ENCODE measurements around the gene WBP2NL. TPM values are rescaled to one million over a fixed set of nuclear protein-coding genes. Genes with fewer than 3 reads are reported as not detected.

Gene WBP2NL
- total and polyA plus RNA-seq, 5 donors from 2014 or later = 0.46 to 2.9 (median 0.73) TPM

- Mint-ChIP-seq H3K4me1 (peaks cover 0 to 24% (median 17%) of the 10 kb centered on the region in 4 donors), H3K4me3 (no peak overlapping the region)
Observed at GRCh38 chr22:41995211-41995610, 3.4 kb upstream of the WBP2NL start.

GRCh38 chr22:41996826-41997225 is 1.8 kb upstream of the WBP2NL start:
- no peak overlapping the region for H3K4me3 ChIP-seq (ENCODE audit: low read depth, low read length)
- Mint-ChIP-seq H3K27ac (no peak overlapping the region), H3K9me3 (peaks cover 0 to 2% (median 0%) of the 10 kb centered on the region in 7 donors), H3K27me3 (peaks cover 4% of the 10 kb centered on the region), H3K4me1 (peaks cover 0 to 31% (median 24%) of the 10 kb centered on the region in 4 donors), H3K4me3 (no peak overlapping the region), H3K36me3 (peaks cover 9% of the 10 kb centered on the region)
- peaks cover 16% of the 10 kb centered on the region for H3K4me1 ChIP-seq (ENCODE audit: control insufficient read depth, insufficient read depth, low read length, poor library complexity, severe bottlenecking)
- DNase-seq (no peak), ATAC-seq (ENCODE audit: low read depth in 2 of 2) (no peak)
- no peak overlapping the region for H3K27ac ChIP-seq (ENCODE audit: insufficient read depth, low read length, poor library complexity, severe bottlenecking)
- H3K36me3 ChIP-seq (ENCODE audit: control insufficient read depth, insufficient read depth, low read length) = peaks cover 4% of the 10 kb centered on the region
- no peaks in the 10 kb centered on the region for H3K9me3 ChIP-seq (ENCODE audit: control insufficient read depth in 2 of 2, low read length in 2 of 2)
- no peaks in the 10 kb centered on the region for H3K27me3 ChIP-seq (ENCODE audit: control insufficient read depth, insufficient read depth, low read length)

More at GRCh38 chr22:41995211-41995610, 3.4 kb upstream of the WBP2NL start:
- H3K36me3 ChIP-seq (ENCODE audit: control insufficient read depth, insufficient read depth, low read length) = no peaks in the 10 kb centered on the region
- peaks cover 3% of the 10 kb centered on the region for H3K36me3 Mint-ChIP-seq
- peaks cover 2% of the 10 kb centered on the region for H3K27me3 Mint-ChIP-seq
- H3K27ac ChIP-seq (ENCODE audit: insufficient read depth, low read length, poor library complexity, severe bottlenecking) = no peak overlapping the region
- DNase-seq (no peak), ATAC-seq (ENCODE audit: low read depth in 2 of 2) (no peak)
- peaks cover 0 to 2% (median 0%) of the 10 kb centered on the region in 7 donors for H3K9me3 Mint-ChIP-seq
- no peak overlapping the region for H3K4me3 ChIP-seq (ENCODE audit: low read depth, low read length)
- H3K4me1 ChIP-seq (ENCODE audit: control insufficient read depth, insufficient read depth, low read length, poor library complexity, severe bottlenecking) = peaks cover 16% of the 10 kb centered on the region
- no peaks in the 10 kb centered on the region for H3K27me3 ChIP-seq (ENCODE audit: control insufficient read depth, insufficient read depth, low read length)
- no peaks in the 10 kb centered on the region for H3K9me3 ChIP-seq (ENCODE audit: control insufficient read depth in 2 of 2, low read length in 2 of 2)
- H3K27ac Mint-ChIP-seq = peak overlapping the region in 2 of 3 donors; percentile 57 to 67

- Histone ChIP-seq H3K27me3 (ENCODE audit: control insufficient read depth, insufficient read depth, low read length) (no peaks in the 10 kb centered on the region), H3K9me3 (ENCODE audit: control insufficient read depth in 2 of 2, low read length in 2 of 2) (no peaks in the 10 kb centered on the region), H3K27ac (ENCODE audit: insufficient read depth, low read length, poor library complexity, severe bottlenecking) (no peak overlapping the region), H3K36me3 (ENCODE audit: control insufficient read depth, insufficient read depth, low read length) (peaks cover 4% of the 10 kb centered on the region), H3K4me1 (ENCODE audit: control insufficient read depth, insufficient read depth, low read length, poor library complexity, severe bottlenecking) (peaks cover 16% of the 10 kb centered on the region), H3K4me3 (ENCODE audit: low read depth, low read length) (no peak overlapping the region)
- peaks cover 0 to 34% (median 24%) of the 10 kb centered on the region in 4 donors for H3K4me1 Mint-ChIP-seq
- DNase-seq (no peak), ATAC-seq (ENCODE audit: low read depth in 2 of 2) (no peak)
- H3K27me3 Mint-ChIP-seq = peaks cover 4% of the 10 kb centered on the region
- peak overlapping the region in 1 of 3 donors; percentile 93 for H3K27ac Mint-ChIP-seq
- peak overlapping the region; percentile 47 to 97 (median 83) for H3K4me3 Mint-ChIP-seq
- H3K36me3 Mint-ChIP-seq = peaks cover 9% of the 10 kb centered on the region
- peaks cover 0 to 3% (median 1%) of the 10 kb centered on the region in 7 donors for H3K9me3 Mint-ChIP-seq
Observed at GRCh38 chr22:42000466-42000865, 1.9 kb downstream of the WBP2NL start.

GRCh38 chr22:42001121-42001520 is 2.5 kb downstream of the WBP2NL start:
- Histone ChIP-seq H3K27ac (ENCODE audit: insufficient read depth, low read length, poor library complexity, severe bottlenecking) (no peak overlapping the region), H3K36me3 (ENCODE audit: control insufficient read depth, insufficient read depth, low read length) (peaks cover 4% of the 10 kb centered on the region), H3K9me3 (ENCODE audit: control insufficient read depth in 2 of 2, low read length in 2 of 2) (no peaks in the 10 kb centered on the region), H3K4me1 (ENCODE audit: control insufficient read depth, insufficient read depth, low read length, poor library complexity, severe bottlenecking) (peaks cover 16% of the 10 kb centered on the region), H3K4me3 (ENCODE audit: low read depth, low read length) (no peak overlapping the region), H3K27me3 (ENCODE audit: control insufficient read depth, insufficient read depth, low read length) (no peaks in the 10 kb centered on the region)
- H3K36me3 Mint-ChIP-seq = peaks cover 9% of the 10 kb centered on the region
- no peak for ATAC-seq (ENCODE audit: low read depth in 2 of 2)
- peaks cover 4% of the 10 kb centered on the region for H3K27me3 Mint-ChIP-seq
- H3K4me3 Mint-ChIP-seq = peak overlapping the region in 1 of 4 donors; percentile 47
- peaks cover 0 to 34% (median 24%) of the 10 kb centered on the region in 4 donors for H3K4me1 Mint-ChIP-seq
- H3K27ac Mint-ChIP-seq = no peak overlapping the region
- peaks cover 0 to 5% (median 1%) of the 10 kb centered on the region in 7 donors for H3K9me3 Mint-ChIP-seq
- no peak for DNase-seq

GRCh38 chr22:42001706-42002105 is 3.1 kb downstream of the WBP2NL start:
- Histone ChIP-seq H3K36me3 (ENCODE audit: control insufficient read depth, insufficient read depth, low read length) (peaks cover 4% of the 10 kb centered on the region), H3K9me3 (ENCODE audit: control insufficient read depth in 2 of 2, low read length in 2 of 2) (no peaks in the 10 kb centered on the region), H3K4me1 (ENCODE audit: control insufficient read depth, insufficient read depth, low read length, poor library complexity, severe bottlenecking) (peaks cover 16% of the 10 kb centered on the region), H3K4me3 (ENCODE audit: low read depth, low read length) (no peak overlapping the region), H3K27ac (ENCODE audit: insufficient read depth, low read length, poor library complexity, severe bottlenecking) (no peak overlapping the region), H3K27me3 (ENCODE audit: control insufficient read depth, insufficient read depth, low read length) (no peaks in the 10 kb centered on the region)
- Mint-ChIP-seq H3K9me3 (peaks cover 0 to 5% (median 1%) of the 10 kb centered on the region in 7 donors), H3K27ac (no peak overlapping the region), H3K27me3 (peaks cover 4% of the 10 kb centered on the region), H3K36me3 (peaks cover 9% of the 10 kb centered on the region), H3K4me1 (peaks cover 0 to 34% (median 24%) of the 10 kb centered on the region in 4 donors), H3K4me3 (peak overlapping the region in 2 of 4 donors; percentile 38 to 71)
- no peak for ATAC-seq (ENCODE audit: low read depth in 2 of 2)
- no peak for DNase-seq

GRCh38 chr22:42007922-42008321 is 9.3 kb downstream of the WBP2NL start:
- Histone ChIP-seq H3K4me3 (ENCODE audit: low read depth, low read length) (no peak overlapping the region), H3K4me1 (ENCODE audit: control insufficient read depth, insufficient read depth, low read length, poor library complexity, severe bottlenecking) (no peaks in the 10 kb centered on the region), H3K27ac (ENCODE audit: insufficient read depth, low read length, poor library complexity, severe bottlenecking) (no peak overlapping the region), H3K36me3 (ENCODE audit: control insufficient read depth, insufficient read depth, low read length) (no peaks in the 10 kb centered on the region), H3K9me3 (ENCODE audit: control insufficient read depth in 2 of 2, low read length in 2 of 2) (peaks cover 10 to 16% of the 10 kb centered on the region in 2 experiments), H3K27me3 (ENCODE audit: control insufficient read depth, insufficient read depth, low read length) (no peaks in the 10 kb centered on the region)
- Mint-ChIP-seq H3K9me3 (peaks cover 0 to 15% (median 10%) of the 10 kb centered on the region in 7 donors), H3K36me3 (no peaks in the 10 kb centered on the region), H3K4me3 (no peak overlapping the region), H3K4me1 (no peaks in the 10 kb centered on the region), H3K27me3 (no peaks in the 10 kb centered on the region), H3K27ac (no peak overlapping the region)
- DNase-seq (no peak), ATAC-seq (ENCODE audit: low read depth in 2 of 2) (no peak)

- no peaks in the 10 kb centered on the region for H3K4me1 ChIP-seq (ENCODE audit: control insufficient read depth, insufficient read depth, low read length, poor library complexity, severe bottlenecking)
- no peaks in the 10 kb centered on the region for H3K36me3 Mint-ChIP-seq
- peaks cover 0 to 15% (median 9%) of the 10 kb centered on the region in 7 donors for H3K9me3 Mint-ChIP-seq
- H3K4me3 ChIP-seq (ENCODE audit: low read depth, low read length) = no peak overlapping the region
- peaks cover 13% of the 10 kb centered on the region for H3K27me3 Mint-ChIP-seq
- H3K27ac Mint-ChIP-seq = no peak overlapping the region
- H3K27ac ChIP-seq (ENCODE audit: insufficient read depth, low read length, poor library complexity, severe bottlenecking) = no peak overlapping the region
- no peak for ATAC-seq (ENCODE audit: low read depth in 2 of 2)
- H3K4me1 Mint-ChIP-seq = no peaks in the 10 kb centered on the region
- no peak overlapping the region for H3K4me3 Mint-ChIP-seq
- no peaks in the 10 kb centered on the region for H3K27me3 ChIP-seq (ENCODE audit: control insufficient read depth, insufficient read depth, low read length)
- no peak for DNase-seq
- H3K36me3 ChIP-seq (ENCODE audit: control insufficient read depth, insufficient read depth, low read length) = no peaks in the 10 kb centered on the region
- H3K9me3 ChIP-seq (ENCODE audit: control insufficient read depth in 2 of 2, low read length in 2 of 2) = peaks cover 10 to 16% of the 10 kb centered on the region in 2 experiments
Observed at GRCh38 chr22:42010778-42011177, 12.2 kb downstream of the WBP2NL start.

GRCh38 chr22:42013385-42013784 is 14.8 kb downstream of the WBP2NL start:
- Histone ChIP-seq H3K9me3 (ENCODE audit: control insufficient read depth in 2 of 2, low read length in 2 of 2) (peaks cover 10 to 16% of the 10 kb centered on the region in 2 experiments), H3K36me3 (ENCODE audit: control insufficient read depth, insufficient read depth, low read length) (no peaks in the 10 kb centered on the region), H3K27me3 (ENCODE audit: control insufficient read depth, insufficient read depth, low read length) (no peaks in the 10 kb centered on the region), H3K27ac (ENCODE audit: insufficient read depth, low read length, poor library complexity, severe bottlenecking) (no peak overlapping the region), H3K4me1 (ENCODE audit: control insufficient read depth, insufficient read depth, low read length, poor library complexity, severe bottlenecking) (no peaks in the 10 kb centered on the region), H3K4me3 (ENCODE audit: low read depth, low read length) (no peak overlapping the region)
- H3K9me3 Mint-ChIP-seq = peaks cover 0 to 14% (median 8%) of the 10 kb centered on the region in 7 donors
- peaks cover 7% of the 10 kb centered on the region for H3K36me3 Mint-ChIP-seq
- H3K27me3 Mint-ChIP-seq = peaks cover 28% of the 10 kb centered on the region
- no peak for ATAC-seq (ENCODE audit: low read depth in 2 of 2)
- no peaks in the 10 kb centered on the region for H3K4me1 Mint-ChIP-seq
- no peak for DNase-seq
- no peak overlapping the region for H3K4me3 Mint-ChIP-seq
- no peak overlapping the region for H3K27ac Mint-ChIP-seq
